HG03280 (cell line): ENCODE results near the gene ZNF860.
"Not testable (repeated sequence)": the region's sequence is repeated elsewhere in the genome, so short reads cannot be mapped to it uniquely, and the experiment has no call there.

ENCODE experiments used
- ATAC-seq: cut with Tn5 transposase; IDR thresholded peaks from one replicate; pipeline ENCODE4 v1.9.1; 2021; ENCODE audit warnings: mild to moderate bottlenecking, moderate library complexity; ENCODE audit not compliant: unreplicated experiment

ZNF860 gene

GRCh38 chr3:31995026-31995425 lies 13.5 kb downstream of the ZNF860 start:
- not testable (repeated sequence) for ATAC-seq

DNA sequence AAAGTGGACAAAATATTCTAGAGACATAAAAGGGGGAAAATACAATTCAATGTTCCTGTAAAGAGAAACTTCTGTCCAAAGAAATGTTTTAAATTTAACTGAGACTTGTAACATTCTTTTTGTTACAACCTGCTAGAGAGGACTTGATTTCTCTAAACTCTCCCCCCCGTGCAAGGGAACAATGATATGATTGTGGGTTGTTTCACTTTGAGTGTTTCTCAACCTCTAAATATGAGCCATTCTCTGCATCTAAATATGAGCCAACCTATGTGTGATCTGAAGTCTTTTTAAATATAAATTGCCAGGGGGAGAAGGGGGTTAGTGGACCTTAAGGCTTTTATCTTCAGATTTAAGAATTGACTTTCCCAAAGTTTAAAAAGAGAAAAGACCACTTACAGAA lies 14.6 kb downstream of the ZNF860 start:
- no peak for ATAC-seq

DNA sequence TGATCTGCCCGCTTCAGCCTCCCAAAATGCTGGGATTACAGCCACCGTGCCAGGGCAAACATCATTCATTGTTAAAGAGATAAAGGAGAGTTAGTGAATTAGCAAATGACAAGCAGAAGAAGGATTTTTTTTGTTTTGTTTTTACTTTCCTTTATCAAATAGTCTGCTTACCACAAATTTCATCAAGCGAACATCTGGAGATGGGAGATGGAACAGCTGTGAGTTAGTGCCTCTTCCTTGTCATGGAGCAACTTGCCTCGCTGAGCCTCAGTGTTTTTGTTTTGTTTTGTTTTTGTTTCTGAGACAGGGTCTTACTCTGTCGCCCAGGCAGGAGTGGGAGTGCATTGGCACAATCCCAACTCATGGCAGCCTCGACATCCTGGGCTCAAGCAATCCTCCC lies 15.9 kb downstream of the ZNF860 start:
- ATAC-seq, result no peak

DNA sequence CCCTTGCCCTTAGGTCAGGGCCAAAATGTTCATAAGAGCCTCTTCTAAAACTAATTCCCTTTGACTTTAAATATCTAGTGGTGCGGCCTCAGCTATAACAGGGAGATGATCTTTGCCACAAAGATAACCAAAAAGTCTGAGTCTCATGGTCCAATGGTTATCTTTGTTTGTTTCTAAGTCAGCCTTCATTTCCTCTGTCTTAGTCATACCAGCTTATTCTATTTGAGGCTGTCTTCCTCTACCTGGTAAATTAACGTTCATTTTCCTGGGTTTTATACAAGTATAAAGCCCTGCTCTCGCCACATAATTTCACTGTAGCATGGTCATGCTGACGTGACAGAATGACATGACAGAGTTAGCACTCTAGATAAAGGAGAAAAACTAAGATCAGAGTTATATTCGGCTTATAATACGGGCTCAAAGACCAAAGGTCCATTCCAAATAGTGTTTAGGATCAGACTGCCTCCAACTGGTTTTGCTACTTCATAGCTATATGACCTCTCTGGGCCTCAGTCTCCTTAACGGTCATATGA lies 18.4 kb downstream of the ZNF860 start:
- ATAC-seq, result no peak

DNA sequence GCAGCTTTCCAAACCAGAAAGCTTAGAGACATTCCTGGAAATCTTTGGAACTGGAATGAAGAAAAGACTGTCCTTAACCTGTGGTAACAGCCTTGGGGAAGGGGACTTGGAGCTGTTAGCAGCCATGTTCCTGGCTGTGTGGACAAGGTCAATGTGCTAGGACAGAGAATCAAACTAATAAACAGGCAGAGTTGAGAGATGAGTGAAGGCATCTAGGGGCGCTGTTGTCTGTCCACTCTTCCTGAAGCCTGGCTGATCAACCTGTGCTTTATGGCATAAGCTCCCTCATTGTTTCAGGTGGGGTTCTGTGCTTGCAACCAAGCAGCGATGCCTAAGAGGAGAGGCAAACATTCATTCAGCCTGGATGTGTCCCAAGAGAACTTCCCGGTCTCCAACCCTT lies 19.3 kb downstream of the ZNF860 start:
- no peak for ATAC-seq

GRCh38 chr3:32002561-32003368 lies 21.2 kb downstream of the ZNF860 start:
- no peak for ATAC-seq

DNA sequence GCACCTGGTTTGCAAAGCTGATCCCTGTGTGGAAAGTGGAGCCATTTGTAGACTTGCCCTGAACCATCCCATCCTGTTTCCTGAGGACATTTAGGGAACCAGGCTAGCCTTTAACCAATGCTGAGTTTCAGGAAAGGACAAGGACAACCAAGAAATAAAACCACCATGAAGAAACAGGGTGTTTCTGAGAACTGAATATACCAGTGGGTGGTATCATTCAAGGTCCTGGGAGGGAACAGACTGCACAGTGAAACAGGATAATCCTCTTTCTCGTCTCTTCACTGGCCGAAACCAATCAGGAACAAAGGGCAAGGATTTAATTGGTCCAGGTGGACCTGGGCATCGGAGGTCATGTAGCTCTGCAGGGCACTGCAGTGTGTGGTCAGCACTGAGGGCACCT lies 21.8 kb downstream of the ZNF860 start:
- ATAC-seq, result no peak

DNA sequence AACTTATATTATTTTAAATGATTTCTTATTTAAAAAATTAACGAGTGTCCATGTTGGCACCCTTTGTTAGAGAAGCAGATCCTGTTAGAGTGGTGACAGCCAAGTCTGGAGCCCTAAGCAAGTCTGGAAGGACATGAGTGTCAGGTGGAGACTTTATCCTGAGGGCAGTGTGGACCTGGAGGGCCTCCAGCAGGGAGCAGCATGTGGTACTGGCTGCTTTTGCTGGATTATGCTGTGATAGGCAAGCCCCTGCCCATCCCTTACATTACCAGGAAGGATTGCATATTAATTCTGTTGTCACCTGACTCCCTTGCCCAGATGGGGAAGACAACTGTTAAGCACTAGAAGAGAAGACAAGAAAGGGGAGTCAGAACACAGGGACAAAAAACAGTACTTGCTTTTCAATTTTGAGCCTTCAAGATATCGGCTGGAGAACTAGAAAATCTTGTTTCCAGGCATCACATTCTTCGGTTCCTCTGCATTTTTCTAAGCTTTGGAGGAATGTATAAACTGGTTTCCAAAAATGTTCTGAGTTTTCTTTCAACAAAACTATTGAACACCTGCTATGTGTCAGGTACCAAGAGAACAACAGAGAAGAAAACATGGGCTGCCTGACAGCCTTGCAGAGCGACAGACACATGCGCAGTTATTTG lies 22.7 kb downstream of the ZNF860 start:
- no peak for ATAC-seq

GRCh38 chr3:32009101-32009500 lies 27.6 kb downstream of the ZNF860 start:
- ATAC-seq, result no peak

DNA sequence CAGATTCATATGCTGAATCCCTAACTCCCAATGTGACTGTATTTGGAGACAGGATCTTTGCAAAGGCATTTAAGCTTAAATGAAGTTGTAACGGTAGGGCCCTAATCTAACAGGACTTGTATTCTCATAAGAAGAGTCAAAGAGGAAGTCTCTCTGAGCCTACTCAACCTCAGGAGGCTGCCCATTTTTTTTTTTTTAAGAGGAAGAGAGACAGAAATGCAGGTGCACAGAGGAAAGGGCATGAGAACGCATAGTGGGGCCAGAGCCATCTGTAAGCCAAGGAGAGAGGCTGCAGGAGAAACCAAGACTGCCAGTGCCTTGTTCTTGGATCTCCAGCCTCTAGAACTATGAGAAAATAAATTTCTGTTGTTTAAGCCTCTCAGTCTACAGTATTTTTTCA lies 28.4 kb downstream of the ZNF860 start:
- no peak for ATAC-seq

DNA sequence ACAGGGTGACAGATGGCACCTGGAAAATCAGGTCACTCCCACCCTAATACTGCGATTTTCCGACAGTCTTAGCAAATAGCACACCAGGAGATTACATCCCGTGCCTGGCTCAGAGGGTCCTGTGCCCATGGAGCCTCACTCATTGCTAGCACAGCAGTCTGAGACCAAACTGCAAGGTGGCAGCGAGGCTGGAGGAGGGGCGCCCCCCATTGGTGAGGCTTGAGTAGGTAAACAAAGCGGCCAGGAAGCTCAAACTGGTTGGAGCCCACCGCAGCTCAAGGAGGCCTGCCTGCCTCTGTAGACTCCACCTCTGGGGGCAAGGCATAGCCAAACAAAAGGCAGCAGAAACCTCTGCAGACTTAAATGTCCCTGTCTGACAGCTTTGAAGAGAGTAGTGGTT lies 29.1 kb downstream of the ZNF860 start:
- ATAC-seq, result not testable (repeated sequence)

- ATAC-seq, result not testable (repeated sequence)
Observed at GRCh38 chr3:32015638-32016037, 34.1 kb downstream of the ZNF860 start.

DNA sequence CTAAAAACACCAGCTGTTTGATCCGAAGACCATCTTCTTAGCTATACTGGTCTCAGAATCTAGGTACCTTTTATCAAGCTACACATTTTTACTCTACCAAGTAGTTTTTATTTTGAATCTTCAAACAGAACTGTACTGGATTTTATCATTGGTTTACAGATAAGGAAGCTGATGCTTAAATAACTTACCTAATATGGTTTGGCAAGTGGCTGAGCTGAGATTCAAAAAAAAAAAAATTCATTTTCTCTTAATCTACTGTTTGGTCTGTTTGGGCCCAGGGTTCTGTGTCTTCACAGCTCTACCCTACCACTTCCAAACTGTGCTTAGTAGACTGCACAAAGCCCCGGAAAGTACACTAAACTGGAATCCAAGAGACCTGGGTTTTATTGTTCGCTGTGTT lies 35.7 kb downstream of the ZNF860 start:
- no peak for ATAC-seq

DNA sequence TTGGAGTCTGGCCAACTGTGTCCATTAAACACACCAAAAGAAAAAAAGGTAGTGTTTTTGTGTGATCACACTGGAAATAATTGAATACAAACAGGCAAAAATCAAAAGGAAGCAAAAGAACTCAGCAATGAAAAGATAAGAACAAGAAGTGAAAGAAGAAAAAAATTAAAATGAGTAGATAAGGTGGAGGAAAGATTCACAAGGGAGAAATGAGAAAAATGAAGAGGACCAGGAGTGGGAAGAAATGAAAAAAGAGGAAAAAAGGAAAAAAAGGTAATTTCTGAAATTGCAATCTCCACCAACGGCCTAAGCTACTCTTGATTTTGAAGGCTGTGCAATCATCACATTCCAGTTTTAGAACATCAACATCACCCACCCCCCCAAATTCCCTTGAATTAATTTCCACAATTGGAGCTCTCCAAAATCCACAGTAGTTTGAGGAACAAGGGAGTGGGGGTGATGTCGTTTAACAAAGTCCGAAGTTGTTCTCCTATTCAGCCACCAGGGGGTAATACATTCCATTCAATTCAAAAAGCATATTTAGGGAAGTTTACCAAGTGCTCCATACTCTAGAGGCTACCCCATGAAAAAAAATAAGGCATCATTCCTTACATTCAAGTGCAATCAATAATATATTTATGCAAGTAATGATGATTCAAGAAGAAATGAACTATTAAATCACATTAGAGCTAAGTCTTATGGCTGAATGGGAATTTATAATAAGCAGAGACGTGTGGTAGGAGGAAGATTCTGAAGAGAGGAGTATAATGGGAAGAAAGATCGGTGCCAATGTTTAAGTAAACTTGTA lies 37.4 kb downstream of the ZNF860 start:
- ATAC-seq, result no peak

- no peak for ATAC-seq
Observed at GRCh38 chr3:32021155-32021554, 39.6 kb downstream of the ZNF860 start.

GRCh38 chr3:32021748-32022147 lies 40.2 kb downstream of the ZNF860 start:
- ATAC-seq, result no peak

GRCh38 chr3:32022947-32023346 lies 41.4 kb downstream of the ZNF860 start:
- no peak for ATAC-seq

DNA sequence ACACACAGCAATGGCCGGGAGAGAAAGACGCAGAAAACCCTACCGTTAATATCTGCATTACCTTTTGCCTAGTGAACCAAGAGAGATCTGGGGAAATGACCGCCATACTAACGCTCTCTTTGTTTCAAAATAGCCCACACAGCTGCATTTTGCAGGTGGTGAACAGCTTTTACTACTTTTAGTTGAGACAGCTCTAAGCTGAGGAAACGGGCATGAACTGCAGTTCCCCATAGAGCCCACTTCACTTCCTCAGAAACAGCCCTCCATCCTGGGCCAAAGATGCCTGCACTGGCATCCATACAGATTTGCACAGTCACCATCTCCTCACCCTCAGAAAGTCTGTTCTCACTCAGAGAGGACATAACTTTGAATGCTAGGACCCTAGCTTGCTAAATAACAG lies 45.0 kb downstream of the ZNF860 start:
- ATAC-seq, result no peak

DNA sequence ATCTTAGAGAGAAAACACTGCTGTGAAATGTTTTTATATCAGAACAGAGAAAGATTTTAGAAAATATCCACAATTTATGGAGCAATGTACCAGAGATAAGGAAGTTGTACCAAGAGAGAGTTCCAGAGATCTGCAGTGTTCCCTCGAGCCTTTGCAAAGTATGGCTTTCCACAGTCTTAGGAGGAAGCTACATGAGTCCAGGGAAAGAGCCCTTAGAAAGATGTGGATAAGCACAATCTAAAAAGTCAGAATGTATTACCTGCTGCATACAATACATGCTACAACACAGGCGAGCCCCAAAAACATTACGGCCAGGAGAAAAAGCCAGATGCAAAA lies 56.4 kb downstream of the ZNF860 start:
- ATAC-seq, result no peak

- ATAC-seq, result no peak
Observed at GRCh38 chr3:32041316-32041715, 59.8 kb downstream of the ZNF860 start.
